A673 (cell line): Measurements from ENCODE around the gene NEDD4L. TPM values are rescaled to one million over a fixed set of nuclear protein-coding genes. Genes with fewer than 3 reads are reported as not detected.

Experiments used
- BruUV-seq: library from RNA; stranded (reverse); fragments of 400-500 nt; replicated peaks from 2 replicates; lab custom pipeline; 2021; lab: Mats Ljungman, UMichigan
- CTCF ChIA-PET: fragments of 300-600 bp; sonication (Branson Sonifier 250); formaldehyde crosslinking; loops from one replicate; lab custom pipeline; 2022; ENCODE audit warnings: antibody characterized with exemption; lab: Charles Lee
- POLR2A ChIA-PET: fragments of 300-600 bp; sonication (Branson Sonifier 250); formaldehyde crosslinking; loops from one replicate; lab custom pipeline; 2022; ENCODE audit warnings: antibody characterized with exemption; ENCODE audit not compliant: low non-redundant PET; lab: Charles Lee
- DNase-seq: peaks from one replicate; pipeline ENCODE4 v3.0.0-alpha.2; 2015; ENCODE audit warnings: low spot score
- H3K27ac ChIP-seq: fragments of 200-600 bp; sonication (generic); 2 replicates; pipeline ENCODE4 v1.5.1; 2016; ENCODE audit warnings: mixed run types, low read depth, mild to moderate bottlenecking, mixed read lengths, antibody characterized with exemption, low read length; ENCODE audit not compliant: poor library complexity, severe bottlenecking
- H3K27me3 ChIP-seq: fragments of 200-600 bp; sonication (generic); replicated peaks from 2 replicates; pipeline ENCODE4 v1.6.1; 2017; ENCODE audit warnings: mixed run types, low read depth, mild to moderate bottlenecking, mixed read lengths, antibody characterized with exemption, low read length; ENCODE audit not compliant: insufficient read depth, poor library complexity
- H3K36me3 ChIP-seq: fragments of 200-600 bp; sonication (generic); 2 replicates; pipeline ENCODE4 v1.6.1; 2016; ENCODE audit warnings: mixed run types, mild to moderate bottlenecking, mixed read lengths, antibody characterized with exemption, low read length; ENCODE audit not compliant: insufficient read depth, poor library complexity, severe bottlenecking
- H3K4me1 ChIP-seq: fragments of 200-600 bp; sonication (generic); 2 replicates; pipeline ENCODE4 v1.6.1; 2017; ENCODE audit warnings: mixed run types, mild to moderate bottlenecking, mixed read lengths, antibody characterized with exemption, low read length; ENCODE audit not compliant: insufficient read depth, poor library complexity, severe bottlenecking
- H3K4me3 ChIP-seq: fragments of 200-600 bp; sonication (generic); 2 replicates; pipeline ENCODE4 v1.5.1; 2016; ENCODE audit warnings: low read depth, mixed run types, mild to moderate bottlenecking, mixed read lengths, low read length; ENCODE audit not compliant: poor library complexity, severe bottlenecking
- H3K9me3 ChIP-seq: fragments of 200-600 bp; sonication (generic); 2 replicates; pipeline ENCODE4 v1.6.1; 2016; ENCODE audit warnings: mixed run types, low read depth, mild to moderate bottlenecking, mixed read lengths, antibody characterized with exemption, low read length; ENCODE audit not compliant: poor library complexity, severe bottlenecking
- EZH2 ChIP-seq: fragments of 200-600 bp; sonication (generic); IDR thresholded peaks from 2 replicates; pipeline ENCODE4 v1.6.1; 2017; ENCODE audit warnings: borderline replicate concordance, low read depth, mild to moderate bottlenecking, mixed read lengths, antibody characterized with exemption, low read length; ENCODE audit not compliant: poor library complexity, severe bottlenecking
- intact Hi-C: fragments of 100-400 bp; cut with micrococcal nuclease; formaldehyde crosslinking; loops from one replicate; pipeline ENCODE4 v1.10.0; 2022; ENCODE audit not compliant: unreplicated experiment
- total RNA-seq: library from RNA; stranded (reverse); gene quantifications from 2 replicates; pipeline ENCODE4 v1.2.3, GENCODE V29; 2021
- TF ChIP-seq, protein P1 (sequence below): fragments of 300-800, 200-600 bp; sonication (generic); conservative IDR thresholded peaks from 2 replicates; pipeline ENCODE4 v1.5.1; 2017; ENCODE audit warnings: low read depth, mild to moderate bottlenecking, antibody characterized with exemption, low read length, moderate library complexity, mixed read lengths

The NEDD4L gene
- total RNA-seq, 1 experiment from 2014 or later = 15.3 TPM

DNA sequence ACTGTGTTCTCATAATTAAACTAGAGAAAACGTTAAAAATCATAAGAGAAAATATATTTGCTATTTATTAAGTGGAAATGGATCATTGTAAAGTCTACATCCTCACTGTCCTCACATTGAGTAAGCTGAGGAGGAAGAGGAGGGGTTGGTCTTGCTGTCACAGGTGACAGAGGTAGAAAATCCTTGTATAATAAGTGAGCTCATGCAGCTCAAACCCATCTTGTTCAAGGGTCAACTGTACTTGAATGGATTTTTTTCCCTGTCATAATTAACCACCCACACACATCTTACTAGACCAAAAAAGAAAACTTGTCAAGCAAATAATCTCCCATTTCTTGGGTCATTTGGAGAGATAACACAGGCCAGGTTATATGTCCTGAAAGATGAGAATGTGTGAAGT, 231.2 kb downstream of the NEDD4L start:
- DNase-seq = no peak
- no peak overlapping the region for H3K27ac ChIP-seq
- H3K4me3 ChIP-seq = no peak overlapping the region
- H3K36me3 ChIP-seq = no peaks in the 10 kb centered on the region
- BruUV-seq = no TSS peak
- peaks cover 6% of the 10 kb centered on the region for H3K4me1 ChIP-seq
- ChIA-PET POLR2A (no interaction called here), CTCF (no interaction called here)
- no peak for TF ChIP-seq EZH2
- TF ChIP-seq, protein P1, sequence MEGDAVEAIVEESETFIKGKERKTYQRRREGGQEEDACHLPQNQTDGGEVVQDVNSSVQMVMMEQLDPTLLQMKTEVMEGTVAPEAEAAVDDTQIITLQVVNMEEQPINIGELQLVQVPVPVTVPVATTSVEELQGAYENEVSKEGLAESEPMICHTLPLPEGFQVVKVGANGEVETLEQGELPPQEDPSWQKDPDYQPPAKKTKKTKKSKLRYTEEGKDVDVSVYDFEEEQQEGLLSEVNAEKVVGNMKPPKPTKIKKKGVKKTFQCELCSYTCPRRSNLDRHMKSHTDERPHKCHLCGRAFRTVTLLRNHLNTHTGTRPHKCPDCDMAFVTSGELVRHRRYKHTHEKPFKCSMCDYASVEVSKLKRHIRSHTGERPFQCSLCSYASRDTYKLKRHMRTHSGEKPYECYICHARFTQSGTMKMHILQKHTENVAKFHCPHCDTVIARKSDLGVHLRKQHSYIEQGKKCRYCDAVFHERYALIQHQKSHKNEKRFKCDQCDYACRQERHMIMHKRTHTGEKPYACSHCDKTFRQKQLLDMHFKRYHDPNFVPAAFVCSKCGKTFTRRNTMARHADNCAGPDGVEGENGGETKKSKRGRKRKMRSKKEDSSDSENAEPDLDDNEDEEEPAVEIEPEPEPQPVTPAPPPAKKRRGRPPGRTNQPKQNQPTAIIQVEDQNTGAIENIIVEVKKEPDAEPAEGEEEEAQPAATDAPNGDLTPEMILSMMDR = no peak
- no peaks in the 10 kb centered on the region for H3K9me3 ChIP-seq
- intact Hi-C loops = no loop called here
- H3K27me3 ChIP-seq = no peaks in the 10 kb centered on the region

DNA sequence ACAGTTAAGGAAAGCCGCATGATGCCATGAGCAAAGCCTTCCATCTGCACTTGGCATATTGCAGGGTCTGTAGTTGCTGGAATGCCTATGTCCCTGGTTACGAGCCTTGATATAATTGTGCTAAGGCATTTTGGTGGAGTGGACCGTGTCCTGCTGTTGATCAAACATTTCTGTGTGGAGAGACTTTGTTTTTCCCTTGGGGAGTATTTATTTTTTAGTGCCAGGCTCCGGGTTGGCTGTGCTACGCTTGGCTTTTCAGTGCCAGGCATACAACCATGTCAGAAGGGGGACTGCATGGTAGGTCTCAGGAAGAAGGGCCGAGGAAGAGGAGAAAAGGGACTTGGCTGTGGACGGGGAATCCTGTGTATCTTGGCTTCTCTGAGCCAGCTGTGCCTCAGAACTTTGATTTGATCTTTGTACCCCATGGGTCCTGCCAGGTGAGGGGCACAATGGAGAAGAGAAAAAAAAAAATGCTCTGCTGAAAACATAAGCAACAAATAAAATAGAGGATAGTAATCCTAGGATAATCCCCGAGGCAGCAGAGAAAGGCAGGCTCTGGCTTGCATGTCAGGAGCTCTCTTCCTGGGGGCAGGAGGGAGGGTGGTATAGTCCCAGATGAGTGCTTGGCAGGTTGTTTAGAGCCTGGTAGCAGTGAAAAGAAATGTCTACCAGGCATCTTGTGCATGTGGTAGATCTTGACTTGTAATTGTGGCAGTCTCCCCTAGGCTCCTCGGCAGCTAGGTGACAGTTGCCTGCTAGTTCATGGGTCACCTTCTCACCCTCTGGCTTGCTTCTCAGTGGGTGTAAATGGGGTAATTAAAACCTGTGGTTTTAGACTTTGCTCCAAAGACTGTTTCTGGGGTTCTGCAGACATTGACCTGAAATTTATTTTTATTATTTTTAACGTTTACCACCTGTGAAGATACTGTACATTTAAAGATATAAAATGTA, 233.0 kb downstream of the NEDD4L start:
- intact Hi-C loops = no loop called here
- H3K27ac ChIP-seq = no peak overlapping the region
- no peaks in the 10 kb centered on the region for H3K36me3 ChIP-seq
- DNase-seq = no peak
- no peaks in the 10 kb centered on the region for H3K27me3 ChIP-seq
- ChIA-PET CTCF (no interaction called here), POLR2A (no interaction called here)
- H3K4me1 ChIP-seq = peaks cover 6% of the 10 kb centered on the region
- BruUV-seq = no TSS peak
- H3K9me3 ChIP-seq = no peaks in the 10 kb centered on the region
- TF ChIP-seq, protein P1 = no peak
- TF ChIP-seq EZH2 = no peak
- no peak overlapping the region for H3K4me3 ChIP-seq

DNA sequence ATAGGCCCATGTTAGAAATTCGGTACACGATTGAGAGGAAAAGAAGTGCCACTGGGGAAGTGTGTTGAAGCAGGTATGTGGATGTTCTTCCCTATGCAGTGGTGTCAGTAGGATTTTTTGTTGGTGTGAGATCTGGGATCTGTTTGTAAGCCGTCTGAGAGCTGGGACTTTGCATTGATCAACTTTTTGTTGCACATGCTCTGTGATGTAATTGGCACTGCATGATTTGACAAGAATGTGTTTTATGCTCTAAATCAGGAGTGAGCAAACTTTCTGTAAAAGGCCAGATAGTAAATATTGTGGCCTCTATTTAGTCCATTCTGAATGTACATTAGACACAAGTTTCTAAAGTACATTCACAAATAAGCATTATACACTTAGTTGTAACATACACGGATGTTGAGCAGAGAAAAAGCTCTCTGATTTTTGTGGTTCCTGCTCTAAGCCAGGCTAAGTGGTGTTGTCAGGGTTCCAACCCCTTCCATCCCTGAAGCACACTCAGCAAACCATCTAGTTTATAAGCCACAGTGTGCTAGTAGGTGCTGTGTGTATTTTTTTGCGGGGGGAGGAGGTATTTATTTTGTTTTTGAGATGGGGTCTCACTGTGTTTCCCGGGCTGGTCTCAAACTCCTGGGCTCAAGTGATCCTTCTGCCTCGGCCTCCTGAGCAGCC, 235.6 kb downstream of the NEDD4L start:
- no peaks in the 10 kb centered on the region for H3K27me3 ChIP-seq
- H3K4me3 ChIP-seq = no peak overlapping the region
- H3K4me1 ChIP-seq = no peaks in the 10 kb centered on the region
- no peak overlapping the region for H3K27ac ChIP-seq
- no peak for DNase-seq
- CTCF ChIA-PET = no interaction called here
- no TSS peak for BruUV-seq
- H3K36me3 ChIP-seq = no peaks in the 10 kb centered on the region
- no peaks in the 10 kb centered on the region for H3K9me3 ChIP-seq
- POLR2A ChIA-PET = no interaction called here
- intact Hi-C loops = no loop called here
- TF ChIP-seq, protein P1 = no peak
- TF ChIP-seq EZH2 = no peak
